GM18520 (cell line): Measurements from ENCODE around the gene CD34.
"Not testable (repeated sequence)": the region's sequence is repeated elsewhere in the genome, so short reads cannot be mapped to it uniquely, and the experiment has no call there.

ENCODE experiments used
- ATAC-seq: cut with Tn5 transposase; IDR thresholded peaks from one replicate; pipeline ENCODE4 v1.9.1; 2021; ENCODE audit not compliant: unreplicated experiment

The CD34 gene

GRCh38 chr1:207933205-207933800 lies 22.4 kb upstream of the CD34 start:
- ATAC-seq, result no peak

GRCh38 chr1:207926984-207927383 lies 16.1 kb upstream of the CD34 start:
- no peak for ATAC-seq

- not testable (repeated sequence) for ATAC-seq
Observed at GRCh38 chr1:207925969-207926368, 15.0 kb upstream of the CD34 start.

GRCh38 chr1:207925210-207925609 lies 14.3 kb upstream of the CD34 start:
- ATAC-seq, result no peak

GRCh38 chr1:207923561-207923960 lies 12.6 kb upstream of the CD34 start:
- no peak for ATAC-seq

GRCh38 chr1:207923121-207923520 lies 12.2 kb upstream of the CD34 start:
- no peak for ATAC-seq

GRCh38 chr1:207922554-207922953 lies 11.6 kb upstream of the CD34 start:
- ATAC-seq, result no peak

- no peak for ATAC-seq
Observed at GRCh38 chr1:207921321-207921720, 10.4 kb upstream of the CD34 start.

- ATAC-seq, result no peak
Observed at GRCh38 chr1:207920444-207921021, 9.6 kb upstream of the CD34 start.

- no peak for ATAC-seq
Observed at GRCh38 chr1:207919523-207920170, 8.7 kb upstream of the CD34 start.

- ATAC-seq, result no peak
Observed at GRCh38 chr1:207918581-207918980, 7.7 kb upstream of the CD34 start.

GRCh38 chr1:207918011-207918410 lies 7.1 kb upstream of the CD34 start:
- no peak for ATAC-seq

- ATAC-seq, result no peak
Observed at GRCh38 chr1:207917080-207917479, 6.2 kb upstream of the CD34 start.

- no peak for ATAC-seq
Observed at GRCh38 chr1:207913951-207914350, 3.0 kb upstream of the CD34 start.

- ATAC-seq, result no peak
Observed at GRCh38 chr1:207911856-207912760, 1.2 kb upstream of the CD34 start.

- ATAC-seq, result no peak
Observed at GRCh38 chr1:207909687-207910086, 1.2 kb downstream of the CD34 start.

- ATAC-seq, result no peak
Observed at GRCh38 chr1:207908107-207908734, 2.7 kb downstream of the CD34 start.

- no peak for ATAC-seq
Observed at GRCh38 chr1:207904391-207904790, 6.5 kb downstream of the CD34 start.

- no peak for ATAC-seq
Observed at GRCh38 chr1:207903767-207904166, 7.2 kb downstream of the CD34 start.

GRCh38 chr1:207903053-207903452 lies 7.9 kb downstream of the CD34 start:
- ATAC-seq, result no peak

- ATAC-seq, result no peak
Observed at GRCh38 chr1:207902566-207902965, 8.4 kb downstream of the CD34 start.
